Mesenteric fat pad (tissue), 1 donor: Measurements from ENCODE around the gene ABCG1. TPM values are rescaled to one million over a fixed set of nuclear protein-coding genes. Genes with fewer than 3 reads are reported as not detected.

Experiments
- DNase-seq: peaks from one replicate; pipeline ENCODE4 v3.0.0-alpha.2; 2020; ENCODE audit warnings: low spot score
- total RNA-seq: library from RNA; stranded (reverse); fragmentation: NEBNext Ultra II Directional; extraction: Animal tissue kit (Norgen Biotek cat#: 25700); gene quantifications from one replicate; pipeline ENCODE4 v1.2.1, GENCODE V29; 2021
- donor health status: DM: yes; HTN: yes; CAD: no.

Gene ABCG1
- total RNA-seq, 1 donor from 2014 or later, result 25.9 TPM

DNA sequence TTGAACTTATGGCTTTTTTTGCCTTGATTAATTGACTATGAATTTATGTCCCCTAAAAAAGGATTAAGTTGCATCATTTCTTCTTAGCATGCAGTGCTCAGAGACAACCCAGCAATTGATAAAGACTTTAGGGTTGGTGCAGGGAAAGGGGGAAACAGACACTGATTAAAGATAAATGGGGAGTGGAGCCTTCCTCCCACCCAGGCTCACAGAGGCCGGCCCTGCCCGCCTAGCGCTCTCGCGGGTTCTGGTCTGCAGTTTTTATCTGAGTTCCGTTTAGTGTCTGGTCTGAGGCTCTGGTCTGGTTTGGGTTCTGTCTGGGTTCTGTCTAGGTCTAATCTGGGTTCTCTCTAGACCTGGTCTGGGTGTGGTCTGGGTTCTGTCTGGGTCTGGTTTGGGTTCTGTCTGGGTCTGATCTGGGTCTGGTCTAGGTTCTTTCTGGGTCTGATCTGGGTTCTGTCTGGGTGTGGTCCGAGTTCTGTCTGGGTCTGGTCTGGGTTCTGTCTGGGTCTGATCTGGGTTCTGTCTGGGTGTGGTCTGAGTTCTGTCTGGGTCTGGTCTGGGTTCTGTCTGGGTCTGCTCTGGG is 48.1 kb downstream of the ABCG1 start:
- DNase-seq, result no peak

GRCh38 chr21:42269386-42269785 is 50.4 kb downstream of the ABCG1 start:
- DNase-seq, result no peak

GRCh38 chr21:42271065-42271464 is 52.1 kb downstream of the ABCG1 start:
- DNase-seq, result no peak

DNA sequence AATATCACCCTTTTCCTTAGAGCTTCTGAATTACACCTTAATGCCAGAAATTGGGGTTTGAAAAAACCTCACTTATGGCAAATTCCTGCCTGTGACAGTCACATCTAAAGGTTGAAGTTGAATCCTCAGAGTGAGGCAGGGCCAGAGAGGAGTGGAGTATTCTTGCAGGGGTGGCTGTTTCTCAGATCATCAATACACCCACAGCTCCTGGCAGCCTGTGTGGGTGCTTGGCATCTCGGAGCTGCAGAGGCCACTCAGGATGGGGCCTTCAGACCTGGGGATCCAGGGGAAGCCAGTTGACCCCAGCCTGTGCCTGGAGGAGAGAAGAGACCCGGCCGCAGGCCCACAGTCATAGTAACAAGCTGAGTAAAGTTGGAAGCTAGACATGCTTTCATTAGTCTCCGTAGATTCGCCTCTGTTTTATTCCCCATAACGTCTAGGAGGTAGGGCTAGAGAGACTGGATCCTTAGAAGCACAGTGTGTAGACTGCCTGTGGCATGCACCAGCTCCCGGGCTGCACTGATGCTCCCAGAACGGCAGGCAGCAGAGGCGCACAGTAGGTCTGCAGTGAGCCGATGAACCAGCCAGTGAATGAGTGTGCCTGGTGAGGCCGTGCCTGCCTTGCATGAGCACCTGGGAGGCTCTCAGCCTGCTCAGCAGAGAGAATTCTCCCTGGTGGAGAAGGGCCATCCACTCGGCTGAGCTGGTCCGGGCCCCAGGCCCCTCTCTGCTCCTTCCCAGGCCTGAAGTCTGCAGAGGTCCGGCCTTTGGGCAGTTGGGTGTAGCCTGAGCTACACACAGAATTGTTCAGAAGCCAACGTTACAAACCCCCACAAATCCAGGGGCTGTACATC is 53.4 kb downstream of the ABCG1 start:
- DNase-seq, result no peak

DNA sequence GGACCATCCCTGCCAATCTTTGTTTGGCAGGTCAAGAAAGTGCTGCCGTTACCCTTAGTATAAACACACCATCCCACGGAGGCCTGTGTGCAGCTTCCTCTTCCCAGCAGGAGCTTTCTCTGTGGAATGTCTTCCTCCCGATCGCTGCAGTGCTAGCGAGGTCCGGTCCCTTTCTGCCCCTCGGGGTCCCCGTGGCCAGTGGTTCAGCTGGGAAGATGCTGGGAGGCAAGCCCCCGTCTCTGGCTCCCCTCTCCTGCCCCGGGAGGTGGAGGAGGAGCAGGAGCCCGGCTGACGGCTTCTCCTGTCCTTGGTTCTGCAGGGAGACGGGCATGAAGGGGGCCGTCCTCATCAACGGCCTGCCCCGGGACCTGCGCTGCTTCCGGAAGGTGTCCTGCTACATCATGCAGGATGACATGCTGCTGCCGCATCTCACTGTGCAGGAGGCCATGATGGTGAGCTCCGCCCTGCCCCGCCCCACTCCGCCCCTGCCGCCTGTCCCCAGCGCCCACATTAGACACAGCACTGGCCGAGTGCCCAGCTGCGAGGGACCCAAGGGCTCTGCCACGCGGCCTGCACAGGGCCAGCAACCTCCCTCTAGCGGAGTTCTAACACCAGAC is 54.2 kb downstream of the ABCG1 start:
- DNase-seq, result no peak

GRCh38 chr21:42276076-42276475 is 57.1 kb downstream of the ABCG1 start:
- DNase-seq, result no peak

- DNase-seq, result no peak
Measured at GRCh38 chr21:42276526-42277154, 57.7 kb downstream of the ABCG1 start.

DNA sequence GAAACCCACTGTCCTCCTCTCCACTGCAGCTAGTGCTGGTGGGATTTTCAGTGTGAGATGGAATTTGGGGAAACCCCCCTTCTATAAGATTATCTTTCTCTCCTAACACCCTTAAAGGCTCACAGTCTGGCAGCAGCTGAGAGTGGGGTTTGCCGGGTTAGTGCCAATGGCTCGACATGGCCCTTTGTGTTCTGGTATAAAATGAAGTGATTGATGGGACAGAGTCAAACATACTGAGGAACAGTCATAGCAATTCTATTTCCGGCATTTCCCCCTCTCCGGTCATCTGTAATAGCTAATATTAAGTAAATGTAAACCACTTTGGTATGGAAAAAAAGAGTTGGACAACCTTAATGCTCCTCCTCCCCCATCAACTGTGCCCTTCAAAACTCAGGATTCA is 58.7 kb downstream of the ABCG1 start:
- DNase-seq, result no peak

DNA sequence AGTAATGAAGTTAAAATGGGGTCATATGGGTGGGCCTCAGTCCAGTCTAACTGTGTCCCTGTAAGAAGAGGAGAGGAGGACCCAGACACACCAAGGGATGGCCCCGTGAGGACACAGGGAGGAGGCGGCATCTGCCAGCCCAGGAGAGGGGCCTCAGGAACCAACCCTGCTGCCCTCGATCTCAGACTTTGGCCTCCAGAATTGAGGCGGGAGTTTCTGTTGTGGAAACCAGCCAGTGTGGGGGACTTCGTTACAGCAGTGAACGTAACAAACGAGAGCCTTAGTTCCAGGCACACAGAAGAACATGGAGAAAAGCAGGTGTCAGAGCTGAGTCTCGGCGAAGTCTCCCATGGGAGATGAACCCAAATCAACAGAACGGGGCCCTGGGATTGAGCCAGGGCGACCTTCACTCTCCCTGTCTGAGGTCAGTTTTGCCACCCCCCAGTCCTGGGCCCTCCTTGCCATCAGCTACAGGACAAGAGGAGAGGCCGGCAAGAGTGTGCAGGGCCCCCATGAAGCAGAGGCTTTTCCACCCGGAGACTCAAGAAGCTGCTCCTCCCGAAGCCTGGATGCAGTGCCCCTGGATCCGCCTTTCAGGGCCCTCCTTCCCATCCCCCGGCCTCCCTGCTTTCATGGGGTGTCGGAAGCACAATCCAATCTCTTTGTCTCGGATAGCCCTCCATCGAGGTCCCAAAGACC is 59.7 kb downstream of the ABCG1 start:
- no peak for DNase-seq

DNA sequence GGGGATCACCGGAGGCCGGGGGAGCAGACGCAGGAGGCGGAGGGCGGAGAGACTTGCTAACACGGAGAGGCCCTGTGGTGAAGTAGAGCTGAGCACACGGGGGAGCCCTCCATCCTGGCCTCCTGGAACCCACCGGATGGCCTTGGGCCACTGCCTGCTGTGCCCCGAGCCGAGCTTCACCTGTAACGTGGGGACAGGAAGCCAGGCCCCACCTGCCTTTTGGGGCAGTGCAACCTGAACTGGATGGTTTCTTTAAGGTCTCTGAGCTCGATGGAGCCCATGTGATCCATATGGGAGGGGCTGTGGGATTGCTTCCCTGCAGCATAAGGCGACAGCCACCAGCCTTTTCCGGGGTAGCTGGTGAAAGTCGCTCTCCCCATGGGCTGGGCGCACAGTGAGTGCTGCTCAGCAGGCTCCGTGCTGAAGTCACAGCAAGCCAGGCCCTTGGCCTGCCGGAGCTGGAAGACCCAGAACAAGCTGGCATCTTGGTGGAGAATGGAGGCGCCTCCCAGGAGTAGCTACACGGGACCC is 60.5 kb downstream of the ABCG1 start:
- DNase-seq, result no peak

GRCh38 chr21:42279888-42280287 is 60.9 kb downstream of the ABCG1 start:
- no peak for DNase-seq

GRCh38 chr21:42280356-42281180 is 61.6 kb downstream of the ABCG1 start:
- no peak for DNase-seq

- no peak for DNase-seq
Measured at GRCh38 chr21:42281181-42281680, 62.3 kb downstream of the ABCG1 start.

DNA sequence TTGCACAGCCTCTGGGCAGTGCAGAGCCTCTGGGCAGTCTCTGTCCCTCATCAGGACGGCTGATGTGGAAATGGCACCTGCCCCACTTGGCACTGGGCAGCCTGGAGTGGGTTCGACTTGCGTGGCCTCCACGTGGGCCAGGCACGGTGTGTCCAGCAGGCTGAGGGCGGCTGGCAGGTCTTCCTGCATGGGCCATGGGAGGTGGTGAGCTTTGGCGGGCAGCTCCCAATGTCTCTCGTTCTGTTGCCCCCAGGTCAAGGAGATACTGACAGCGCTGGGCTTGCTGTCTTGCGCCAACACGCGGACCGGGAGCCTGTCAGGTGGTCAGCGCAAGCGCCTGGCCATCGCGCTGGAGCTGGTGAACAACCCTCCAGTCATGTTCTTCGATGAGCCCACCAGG is 63.1 kb downstream of the ABCG1 start:
- no peak for DNase-seq

- DNase-seq, result no peak
Measured at GRCh38 chr21:42282715-42283114, 63.8 kb downstream of the ABCG1 start.

DNA sequence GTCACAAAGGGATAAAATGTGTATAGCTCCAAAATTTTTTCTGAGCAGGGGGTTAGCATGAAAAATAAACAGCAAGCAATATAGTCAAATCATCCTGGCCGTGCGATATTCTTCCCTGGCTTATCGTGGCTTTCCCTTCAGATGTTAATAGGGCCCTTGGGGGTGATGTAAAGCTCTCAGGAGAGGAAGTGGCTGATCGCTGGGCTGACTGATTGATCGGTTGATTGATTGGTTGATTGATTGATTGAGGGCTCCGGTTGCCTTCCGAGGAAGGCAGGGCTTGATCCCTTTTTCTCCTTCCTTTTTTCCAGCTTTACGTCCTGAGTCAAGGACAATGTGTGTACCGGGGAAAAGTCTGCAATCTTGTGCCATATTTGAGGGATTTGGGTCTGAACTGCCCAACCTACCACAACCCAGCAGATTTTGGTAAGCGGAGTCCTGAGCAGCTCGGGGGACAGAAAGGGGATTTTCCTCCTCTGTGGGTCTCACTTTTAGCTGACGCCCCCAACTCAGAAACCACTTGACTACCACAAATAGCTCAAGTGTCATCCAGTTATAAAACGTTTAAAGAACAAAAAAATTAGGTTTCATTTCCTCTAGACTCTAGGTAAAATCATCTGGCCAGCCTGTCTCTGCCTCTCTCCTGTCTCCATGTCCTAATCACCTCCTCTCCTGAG is 66.8 kb downstream of the ABCG1 start:
- DNase-seq, result no peak

DNA sequence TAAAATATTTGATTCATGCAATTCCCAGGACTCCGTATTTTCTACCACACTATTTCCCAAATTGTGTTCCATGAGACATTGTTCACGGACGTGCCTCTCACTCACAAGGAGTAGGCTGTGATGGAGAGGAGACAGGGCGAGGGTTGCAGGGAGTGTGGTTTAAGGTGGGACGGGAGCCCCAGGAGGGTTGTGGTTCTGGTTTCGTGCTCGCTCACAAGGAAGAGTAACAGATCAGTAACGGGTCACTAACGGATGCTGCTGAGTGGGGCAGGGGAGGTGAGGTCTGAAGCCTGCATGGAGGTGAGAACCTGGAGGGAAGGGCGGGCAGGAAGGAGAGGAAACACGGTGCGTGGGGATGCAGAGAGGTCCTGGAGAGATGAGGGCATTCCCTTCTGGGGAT is 67.5 kb downstream of the ABCG1 start:
- DNase-seq, result no peak

DNA sequence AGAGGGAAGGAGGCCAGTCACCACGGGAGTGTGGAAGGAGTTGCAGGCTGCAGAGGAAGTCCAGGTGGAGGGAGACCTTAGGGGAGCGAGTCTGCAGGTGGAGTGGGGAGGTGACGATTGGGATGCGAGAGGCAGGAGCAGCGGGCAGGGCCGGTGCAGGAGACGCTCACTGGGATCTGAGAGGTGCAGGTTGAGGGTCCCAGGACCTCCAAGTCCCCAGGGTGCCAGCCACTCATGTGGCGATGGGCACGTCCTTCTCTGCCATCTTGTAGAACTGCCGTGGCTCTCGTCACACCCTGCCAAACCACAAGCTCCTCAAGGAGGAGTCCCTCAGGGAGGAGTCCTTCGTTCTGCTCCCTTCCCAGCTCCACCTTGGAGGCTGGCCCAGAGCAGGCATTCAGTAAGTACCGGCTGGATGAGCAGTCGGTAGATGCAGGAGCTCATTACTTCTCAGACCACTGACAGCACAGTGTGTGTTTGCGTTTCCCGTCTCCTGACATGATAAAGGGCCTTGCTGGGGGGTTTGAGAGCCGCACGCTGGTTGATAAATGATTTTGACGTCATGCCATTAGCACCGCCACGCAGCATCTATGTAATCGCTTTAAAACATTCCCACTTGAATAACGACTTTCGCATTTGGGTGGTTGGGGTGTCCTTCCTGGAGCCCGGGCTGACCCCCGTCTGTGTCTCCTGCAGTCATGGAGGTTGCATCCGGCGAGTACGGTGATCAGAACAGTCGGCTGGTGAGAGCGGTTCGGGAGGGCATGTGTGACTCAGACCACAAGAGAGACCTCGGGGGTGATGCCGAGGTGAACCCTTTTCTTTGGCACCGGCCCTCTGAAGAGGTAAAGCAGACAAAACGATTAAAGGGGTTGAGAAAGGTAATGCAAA is 68.5 kb downstream of the ABCG1 start:
- DNase-seq, result no peak
